ENCODE results near the gene TMEM232.

The TMEM232 gene

GRCh38 chr5:110507972-110508371 is 218.5 kb downstream of the TMEM232 start:
- no peak for DNase-seq

DNA sequence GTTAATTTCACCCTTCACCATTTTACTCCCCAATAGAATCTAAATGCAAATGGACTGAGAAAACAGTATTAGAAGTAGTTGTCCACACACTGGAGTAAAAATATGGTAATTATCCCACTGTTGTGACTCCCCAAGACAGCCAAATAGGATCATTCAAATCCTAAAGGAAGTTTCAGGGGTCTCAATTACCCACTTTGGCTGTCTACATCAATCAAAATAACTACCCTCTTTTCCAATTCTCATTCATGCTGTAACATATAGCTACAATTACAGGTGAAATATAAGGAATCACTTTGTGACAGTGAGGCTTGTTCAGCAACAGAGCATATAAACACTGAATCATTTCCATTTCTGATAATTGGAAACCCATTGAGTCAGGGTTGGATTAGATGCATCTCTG is 220.1 kb downstream of the TMEM232 start:
- no peak for DNase-seq

DNA sequence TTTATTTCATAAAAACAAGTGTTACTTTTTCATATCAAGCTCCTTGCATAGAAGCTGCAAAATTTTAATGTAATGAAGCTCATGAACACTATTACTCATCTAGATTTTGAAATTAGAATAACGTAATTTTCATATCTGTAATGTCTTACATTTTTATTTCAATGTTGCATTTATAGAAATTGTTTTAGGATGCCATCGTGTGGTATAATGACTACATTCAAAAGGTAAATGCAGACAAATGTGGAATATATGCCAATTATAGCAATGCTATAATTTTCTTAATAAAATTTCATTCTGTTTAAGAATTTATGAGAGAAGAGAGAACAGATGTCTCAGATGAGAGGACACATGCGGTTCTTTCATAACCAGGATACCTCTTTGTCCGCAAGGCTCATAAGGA is 230.2 kb downstream of the TMEM232 start:
- DNase-seq, result no peak

GRCh38 chr5:110492446-110492845 is 234.0 kb downstream of the TMEM232 start:
- no peak for DNase-seq

- DNase-seq, result no peak
Measured at GRCh38 chr5:110478895-110479294, 247.6 kb downstream of the TMEM232 start.

DNA sequence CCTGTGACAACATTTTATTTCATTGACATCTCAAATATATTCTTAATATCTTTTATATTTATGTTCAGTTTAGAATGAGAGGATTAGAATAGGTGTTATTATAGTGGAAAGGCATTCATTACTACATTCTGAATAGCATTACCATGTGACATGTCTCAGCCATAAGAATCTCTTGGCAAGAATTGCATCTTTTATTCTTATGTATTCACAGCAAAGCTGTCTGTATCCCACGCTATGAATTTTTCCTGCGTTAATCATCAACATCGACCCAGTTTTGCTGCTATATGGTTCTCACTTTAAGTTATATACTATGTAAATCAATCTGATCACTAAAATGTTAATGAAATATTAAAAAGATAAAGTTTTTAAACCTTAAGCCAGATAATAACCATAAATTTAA is 248.6 kb downstream of the TMEM232 start:
- DNase-seq, result no peak

- no peak for DNase-seq
Measured at GRCh38 chr5:110476164-110476563, 250.3 kb downstream of the TMEM232 start.

DNA sequence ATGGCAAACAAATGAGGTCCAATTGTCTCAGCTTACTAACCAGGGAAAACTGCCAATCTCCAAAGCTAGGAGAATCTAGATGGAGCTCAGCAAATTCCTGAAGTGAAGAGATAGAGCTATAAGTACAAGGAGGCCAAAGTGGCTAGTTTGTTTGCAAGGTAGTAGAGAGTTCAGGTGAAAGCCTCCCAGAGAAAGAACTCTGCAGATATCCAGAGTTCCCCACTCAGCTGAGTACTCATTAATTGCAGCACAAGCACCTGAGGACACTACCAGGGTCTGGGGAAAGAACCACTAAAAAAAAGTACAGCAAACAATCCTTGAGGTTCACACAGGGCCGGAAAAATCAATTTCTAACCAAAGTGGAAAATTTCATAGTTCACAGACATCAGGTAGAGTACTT is 250.9 kb downstream of the TMEM232 start:
- DNase-seq, result no peak

GRCh38 chr5:110469486-110469885 is 257.0 kb downstream of the TMEM232 start:
- no peak for DNase-seq

- no peak for DNase-seq
Measured at GRCh38 chr5:110463106-110463505, 263.4 kb downstream of the TMEM232 start.

DNA sequence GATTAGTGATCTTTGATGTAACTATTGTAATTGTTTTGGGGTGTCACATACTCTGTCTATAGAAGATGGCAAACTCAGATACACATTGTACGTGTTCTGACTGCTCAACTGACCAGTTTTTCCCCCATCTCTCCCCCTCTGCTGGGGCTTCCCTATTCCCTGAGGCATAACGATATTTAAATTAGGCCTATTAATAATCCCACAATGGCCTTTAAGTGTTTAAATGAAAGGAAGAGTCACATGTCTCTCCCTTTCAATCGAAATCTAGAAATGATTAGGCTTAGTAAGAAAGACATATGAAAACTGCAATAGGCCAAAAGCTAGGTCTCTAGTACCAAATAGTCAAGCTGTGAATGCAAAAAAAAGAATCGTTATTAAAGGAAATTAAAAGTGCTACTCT is 265.6 kb downstream of the TMEM232 start:
- no peak for DNase-seq

GRCh38 chr5:110458313-110458712 is 268.2 kb downstream of the TMEM232 start:
- no peak for DNase-seq

- DNase-seq, result no peak
Measured at GRCh38 chr5:110442856-110443255, 283.6 kb downstream of the TMEM232 start.

DNA sequence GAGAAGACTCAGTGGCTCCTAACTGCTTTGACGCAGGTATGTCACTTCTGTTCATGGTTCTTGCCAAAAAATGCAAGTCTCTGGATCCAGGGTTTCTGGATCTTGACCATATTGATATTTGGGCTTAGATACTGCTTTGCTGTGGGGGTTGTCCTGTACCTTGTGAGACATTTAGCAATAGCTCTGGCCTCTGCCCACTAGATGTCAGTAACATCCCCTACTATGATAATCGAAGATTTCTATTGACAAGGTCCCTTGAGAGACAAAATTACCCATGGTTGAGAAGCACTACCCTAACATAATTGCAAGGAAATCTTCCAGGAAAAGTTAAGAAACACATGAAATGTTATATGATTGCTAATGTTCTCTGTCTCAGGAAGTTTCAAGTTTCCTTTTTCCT is 285.4 kb downstream of the TMEM232 start:
- DNase-seq, result no peak

GRCh38 chr5:110440058-110440457 is 286.4 kb downstream of the TMEM232 start:
- DNase-seq, result no peak

- no peak for DNase-seq
Measured at GRCh38 chr5:110439296-110439695, 287.2 kb downstream of the TMEM232 start.

DNA sequence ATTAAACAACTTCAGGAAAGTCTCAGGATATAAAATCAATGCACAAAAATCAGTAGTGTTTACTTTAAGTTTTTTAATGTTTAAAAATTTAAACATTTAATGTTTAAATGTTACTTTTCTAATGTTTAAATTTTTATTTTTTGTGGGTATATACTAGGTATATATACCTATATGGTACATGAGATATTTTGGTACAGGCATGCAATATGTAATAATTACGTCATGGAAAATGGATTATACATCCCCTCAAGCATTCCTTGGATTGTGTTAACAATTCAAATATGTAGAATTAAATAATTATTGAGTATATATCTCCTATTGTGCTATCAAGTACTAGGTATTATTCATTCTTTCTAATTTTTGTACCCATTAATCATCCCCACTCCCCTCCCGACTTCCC is 291.3 kb downstream of the TMEM232 start:
- DNase-seq, result no peak

GRCh38 chr5:110431603-110432002 is 294.9 kb downstream of the TMEM232 start:
- no peak for DNase-seq

DNA sequence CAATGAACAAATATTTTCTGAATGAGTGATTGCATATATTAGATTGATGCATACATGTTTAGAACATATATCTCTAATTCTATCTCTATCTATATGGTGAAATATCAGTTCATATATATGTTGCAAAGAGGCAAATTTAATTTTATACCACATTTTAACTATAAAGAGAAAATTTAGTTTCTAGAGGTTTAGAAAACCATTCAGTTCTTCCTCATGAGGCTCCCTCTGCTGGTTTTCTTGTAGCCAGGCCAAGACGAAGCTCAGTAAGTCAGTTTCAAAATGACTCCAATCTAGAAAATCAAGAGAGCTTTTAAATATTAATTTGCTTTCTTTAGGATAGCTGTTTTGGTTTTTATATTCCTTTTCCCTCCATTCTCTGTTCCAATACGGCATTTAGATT is 312.1 kb downstream of the TMEM232 start:
- DNase-seq, result no peak

- DNase-seq, result no peak
Measured at GRCh38 chr5:110413856-110414255, 312.6 kb downstream of the TMEM232 start.

DNA sequence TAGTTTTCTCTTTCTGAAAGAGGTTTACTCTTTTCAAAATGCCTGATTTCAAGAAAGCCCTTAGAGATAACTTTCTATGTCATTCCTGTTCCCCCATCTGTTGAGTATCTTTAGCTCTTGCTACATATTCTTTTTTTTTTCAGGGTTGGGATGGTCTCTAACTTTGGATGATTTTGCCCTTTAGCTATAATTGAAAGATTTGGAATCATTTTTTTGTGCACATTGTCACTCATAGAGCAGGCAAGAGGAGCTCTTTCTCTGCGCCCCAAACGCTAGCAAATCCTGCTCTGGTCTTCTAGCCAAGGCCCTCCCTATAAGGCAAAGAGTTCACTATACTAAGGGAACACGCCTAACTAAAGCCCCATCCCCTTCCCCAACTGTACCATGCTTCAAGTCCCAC is 316.9 kb downstream of the TMEM232 start:
- DNase-seq, result no peak

DNA sequence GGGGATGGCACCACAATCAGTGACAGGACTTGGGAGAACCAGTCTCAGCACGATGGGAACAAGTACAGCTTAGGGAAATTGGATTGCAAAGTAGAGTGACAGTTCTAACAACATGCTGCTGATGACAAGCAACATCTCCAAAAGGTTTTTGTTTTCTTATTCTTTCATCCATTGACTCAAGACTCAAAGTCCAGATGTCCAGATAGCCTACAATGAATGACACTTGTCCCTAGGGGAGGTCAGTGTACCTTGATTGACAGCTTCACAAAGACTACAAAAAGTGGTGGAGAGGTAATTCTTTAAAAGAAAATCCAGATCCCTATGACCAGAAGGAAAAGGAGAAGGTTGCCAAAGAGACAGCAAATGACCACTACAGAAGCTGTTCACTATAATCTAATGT is 323.9 kb downstream of the TMEM232 start:
- DNase-seq, result no peak

DNA sequence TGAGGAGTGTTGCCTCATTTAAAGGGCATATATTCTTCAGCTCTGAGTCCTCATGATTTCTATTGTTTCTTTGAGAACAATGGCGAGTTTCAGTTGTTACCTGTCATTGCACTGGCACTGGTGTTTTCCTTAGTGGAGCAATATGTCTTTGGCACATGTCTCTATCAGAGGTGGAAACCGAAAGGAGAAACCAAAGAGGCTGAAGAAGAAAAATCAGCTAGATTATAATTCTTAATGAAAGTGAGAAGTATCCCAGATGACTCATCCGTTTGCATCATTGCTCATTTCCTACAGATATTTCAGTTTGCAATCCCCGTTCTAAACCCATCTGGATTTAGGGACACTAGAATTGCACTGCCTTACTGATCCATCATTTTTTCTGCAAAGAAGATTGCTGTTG is 324.6 kb downstream of the TMEM232 start:
- DNase-seq, result no peak

GRCh38 chr5:110398951-110399350 is 327.5 kb downstream of the TMEM232 start:
- DNase-seq, result no peak

GRCh38 chr5:110397281-110397680 is 329.2 kb downstream of the TMEM232 start:
- no peak for DNase-seq

GRCh38 chr5:110386782-110387181 is 339.7 kb downstream of the TMEM232 start:
- DNase-seq, result no peak

All from activated CD4-positive, CD25-positive, alpha-beta regulatory T cell (primary cell).